HCT116 (cell line): ENCODE measurements around the gene TMEM244. TPM values are rescaled to one million over a fixed set of nuclear protein-coding genes. Genes with fewer than 3 reads are reported as not detected.

Experiments used
- ATAC-seq: fragments of 200-7000 bp; cut with Tn5 transposase; 2 replicates; pipeline ENCODE4 v1.9.1; 2020; ENCODE audit warnings: mild to moderate bottlenecking, moderate library complexity
- BruUV-seq: library from RNA; stranded (reverse); fragments of 400-500 nt; replicated peaks from 2 replicates; lab custom pipeline; 2021; lab: Mats Ljungman, UMichigan
- CTCF ChIA-PET: fragments of 300-600 bp; sonication (Branson Sonifier 250); formaldehyde crosslinking; loops from one replicate; lab custom pipeline; 2021; ENCODE audit warnings: antibody characterized with exemption; lab: Charles Lee
- POLR2A ChIA-PET: fragments of 300-600, 350-600 bp; sonication (Branson Sonifier 250); formaldehyde crosslinking; loops from one replicate; lab custom pipeline; 2021; ENCODE audit warnings: antibody characterized with exemption; lab: Charles Lee
- RAD21 ChIA-PET, 2 experiments: fragments of 300-600 bp; sonication (Branson Sonifier 250); formaldehyde crosslinking; loops; one replicate each; lab custom pipeline; 2023; ENCODE audit warnings: low total read pairs in 2 of 2; ENCODE audit not compliant: uncharacterized antibody in 2 of 2, unreplicated experiment in 2 of 2, low non-redundant PET in 1 of 2; lab: Charles Lee
- DNase-seq: peaks from one replicate; pipeline ENCODE4 v3.0.0-alpha.2; 2010; ENCODE audit warnings: low read depth, low spot score
- H2AFZ ChIP-seq: fragments of 200-600 bp; shearing (Covaris generic), sonication (generic); 2 replicates; pipeline ENCODE4 v1.6.1; 2017; ENCODE audit warnings: low read depth, mixed run types, mixed read lengths, antibody characterized with exemption, low read length; ENCODE audit not compliant: poor library complexity, severe bottlenecking
- H3K27ac ChIP-seq: 2 replicates; pipeline ENCODE4 v1.5.1; 2012; ENCODE audit warnings: low read depth, low read length
- H3K27me3 ChIP-seq: fragments of 200-600 bp; sonication (generic); 2 replicates; pipeline ENCODE4 v1.6.1; 2016; ENCODE audit warnings: mixed run types, low read length, mixed read lengths; ENCODE audit not compliant: insufficient read depth
- H3K36me3 ChIP-seq, 2 experiments: fragments of 200-500 bp in 1 of 2; fragments of 200-600 bp in 1 of 2; sonication (Bioruptor generic) in 1 of 2; sonication (generic) in 1 of 2; 2 replicates each; pipeline versions ENCODE4 v1.5.1 to v1.6.1; 2014 to 2016; ENCODE audit warnings: low read length in 2 of 2, inconsistent platforms in 1 of 2, mixed read lengths in 1 of 2, mixed run types in 1 of 2; ENCODE audit not compliant: insufficient read depth in 2 of 2, control insufficient read depth in 1 of 2
- H3K4me1 ChIP-seq, 2 experiments: fragments of 200-600 bp in 1 of 2; sonication (generic) in 1 of 2; 2 replicates each; pipeline versions ENCODE4 v1.5.1 to v1.6.1; 2012 to 2017; ENCODE audit warnings: low read length in 2 of 2, inconsistent platforms in 1 of 2, mild to moderate bottlenecking in 1 of 2, mixed read lengths in 1 of 2, mixed run types in 1 of 2, moderate library complexity in 1 of 2; ENCODE audit not compliant: insufficient read depth in 2 of 2, control insufficient read depth in 1 of 2
- H3K4me2 ChIP-seq: fragments of 200-600 bp; sonication (generic); 2 replicates; pipeline ENCODE4 v1.6.1; 2017; ENCODE audit warnings: mixed run types, low read length, mixed read lengths
- H3K4me3 ChIP-seq, 2 experiments: fragments of 200-600 bp in 1 of 2; sonication (generic) in 1 of 2; replicated peaks in 1 of 2; 2 replicates each; pipeline ENCODE4 v1.5.1; 2011 to 2016; ENCODE audit warnings: low read length in 2 of 2, control low read depth in 1 of 2, low read depth in 1 of 2, mild to moderate bottlenecking in 1 of 2, mixed read lengths in 1 of 2, mixed run types in 1 of 2
- H3K79me2 ChIP-seq: fragments of 200-600 bp; sonication (generic); 2 replicates; pipeline ENCODE4 v1.6.1; 2017; ENCODE audit warnings: mild to moderate bottlenecking, mixed run types, low read length, moderate library complexity, mixed read lengths; ENCODE audit not compliant: insufficient read depth
- H3K9ac ChIP-seq: fragments of 200-600 bp; sonication (generic); 2 replicates; pipeline ENCODE4 v1.6.1; 2016; ENCODE audit warnings: low read length, mixed read lengths
- H3K9me2 ChIP-seq: fragments of 200-600 bp; sonication (generic), shearing (Covaris generic); 2 replicates; pipeline ENCODE4 v1.6.1; 2017; ENCODE audit warnings: mixed run types, mild to moderate bottlenecking, moderate library complexity; ENCODE audit not compliant: insufficient read depth
- H3K9me3 ChIP-seq, 2 experiments: fragments of 200-500 bp in 1 of 2; fragments of 200-600 bp in 1 of 2; sonication (Bioruptor generic) in 1 of 2; sonication (generic) in 1 of 2; 2 replicates each; pipeline ENCODE4 v1.6.1; 2014 to 2017; ENCODE audit warnings: low read length in 2 of 2, mixed read lengths in 2 of 2, inconsistent platforms in 1 of 2, low read depth in 1 of 2, mild to moderate bottlenecking in 1 of 2, mixed run types in 1 of 2, moderate library complexity in 1 of 2; ENCODE audit not compliant: control insufficient read depth in 1 of 2, insufficient read depth in 1 of 2
- H4K20me1 ChIP-seq: fragments of 200-600 bp; sonication (generic), shearing (Covaris generic); 2 replicates; pipeline ENCODE4 v1.6.1; 2017; ENCODE audit warnings: mixed run types, mild to moderate bottlenecking, moderate library complexity; ENCODE audit not compliant: insufficient read depth
- ATF3 ChIP-seq: IDR thresholded peaks from 2 replicates; pipeline ENCODE4 v1.6.1; 2012
- CBX3 ChIP-seq: IDR thresholded peaks from 2 replicates; pipeline ENCODE4 v1.6.1; 2012; ENCODE audit warnings: low read depth
- CTCF ChIP-seq, 3 experiments: fragments of 200-600 bp in 1 of 3; sonication (generic) in 1 of 3; IDR thresholded peaks in 2 of 3; conservative IDR thresholded peaks in 1 of 3; 2 replicates each; pipeline ENCODE4 v1.5.1; 2012 to 2017; ENCODE audit warnings: low read depth in 2 of 3, low read length in 2 of 3, antibody characterized with exemption in 1 of 3, borderline replicate concordance in 1 of 3, control low read depth in 1 of 3, mild to moderate bottlenecking in 1 of 3, mixed read lengths in 1 of 3, mixed run types in 1 of 3, moderate library complexity in 1 of 3; ENCODE audit not compliant: insufficient read depth in 1 of 3
- ELF1 ChIP-seq: IDR thresholded peaks from 2 replicates; pipeline ENCODE4 v1.6.1; 2012; ENCODE audit warnings: low read depth, borderline replicate concordance
- EZH2 ChIP-seq: fragments of 200-600 bp; sonication (generic); IDR thresholded peaks from 2 replicates; pipeline ENCODE4 v1.6.1; 2017; ENCODE audit warnings: antibody characterized with exemption, mixed run types
- EZH2phosphoT487 ChIP-seq: fragments of 200-600 bp; IDR thresholded peaks from 2 replicates; pipeline ENCODE4 v1.6.1; 2018; ENCODE audit warnings: antibody characterized with exemption, borderline replicate concordance
- RAD21 ChIP-seq: IDR thresholded peaks from 2 replicates; pipeline ENCODE4 v1.6.1; 2012; ENCODE audit warnings: low read depth, mild to moderate bottlenecking
- REST ChIP-seq: IDR thresholded peaks from 2 replicates; pipeline ENCODE4 v1.6.1; 2012; ENCODE audit warnings: low read depth
- SIN3A ChIP-seq: IDR thresholded peaks from 2 replicates; pipeline ENCODE4 v1.6.1; 2012; ENCODE audit warnings: low read depth
- SP1 ChIP-seq: IDR thresholded peaks from 2 replicates; pipeline ENCODE4 v1.6.1; 2012; ENCODE audit warnings: low read depth
- SRF ChIP-seq: IDR thresholded peaks from 2 replicates; pipeline ENCODE4 v1.6.1; 2012; ENCODE audit warnings: low read depth
- TCF7L2 ChIP-seq: IDR thresholded peaks from 2 replicates; pipeline ENCODE4 v1.7.0; 2011; ENCODE audit warnings: borderline replicate concordance, inconsistent platforms; ENCODE audit not compliant: insufficient read depth, insufficient read length; ENCODE audit errors: extremely low read depth
- ZBTB33 ChIP-seq: IDR thresholded peaks from 2 replicates; pipeline ENCODE4 v1.6.1; 2011; ENCODE audit warnings: mild to moderate bottlenecking, low read length, moderate library complexity; ENCODE audit not compliant: insufficient replicate concordance; ENCODE audit errors: extremely low read depth
- ZFX ChIP-seq: fragments of 450-650 bp; IDR thresholded peaks from 2 replicates; pipeline ENCODE4 v1.6.1; 2017
- intact Hi-C: fragments of 100-400 bp; cut with micrococcal nuclease; formaldehyde crosslinking; loops from 2 replicates; pipeline ENCODE4 v1.10.0; 2022
- total RNA-seq: library from RNA; stranded (reverse); gene quantifications from one replicate; pipeline ENCODE4 v1.2.1, GENCODE V29; 2021; ENCODE audit not compliant: unreplicated experiment

Gene TMEM244
- total RNA-seq, 1 experiment from 2014 or later, result not detected

GRCh38 chr6:129789974-129790373 is 71.1 kb downstream of the TMEM244 start (continued):
- TF ChIP-seq CTCF (IDR thresholded peaks at IDR 0.05 in 2 of 3, conservative IDR thresholded peaks at IDR 0.05 in 1 of 3; ENCODE audit: borderline replicate concordance in 1 of 3, insufficient read depth in 1 of 3, low read depth in 2 of 3, low read length in 2 of 3), result no peak
- no peak for TF ChIP-seq SP1
- TF ChIP-seq RAD21, result no peak

GRCh38 chr6:129787816-129788215 is 73.3 kb downstream of the TMEM244 start:
- ChIA-PET RAD21 (no interaction called here), CTCF (no interaction called here)
- TF ChIP-seq SRF (no peak), SIN3A (no peak), TCF7L2 (no peak), ZBTB33 (no peak), ZFX (no peak), CBX3 (no peak), RAD21 (no peak), REST (no peak), ATF3 (no peak), EZH2phosphoT487 (no peak), EZH2 (no peak), CTCF (IDR thresholded peaks at IDR 0.05 in 2 of 3, conservative IDR thresholded peaks at IDR 0.05 in 1 of 3; ENCODE audit: borderline replicate concordance in 1 of 3, insufficient read depth in 1 of 3, low read depth in 2 of 3, low read length in 2 of 3) (no peak), ELF1 (no peak)

More at GRCh38 chr6:129787816-129788215, 73.3 kb downstream of the TMEM244 start:
- no TSS peak for BruUV-seq
- no peaks in the 10 kb centered on the region for H3K79me2 ChIP-seq
- DNase-seq (no peak), ATAC-seq (no peak)
- H3K9me3 ChIP-seq, result no peaks in the 10 kb centered on the region
- H3K27ac ChIP-seq, result no peak overlapping the region
- H2AFZ ChIP-seq, result no peak overlapping the region
- no peaks in the 10 kb centered on the region for H3K36me3 ChIP-seq
- H3K9me2 ChIP-seq, result no peaks in the 10 kb centered on the region
- intact Hi-C loops, result loop anchor here (5.0 to 10.0 kb wide), 2 partner anchors 54 to 147 kb away; no protein-coding TSS in a partner anchor
- no peak overlapping the region for H3K4me2 ChIP-seq
- peaks cover 8 to 23% of the 10 kb centered on the region in 2 experiments; a peak in 3 of 4 replicates for H3K4me1 ChIP-seq
- POLR2A ChIA-PET, result interaction anchor here (1.1 kb wide), 1 partner anchor 13 kb away, joined by 3 read pairs; no protein-coding TSS in a partner anchor
- no peaks in the 10 kb centered on the region for H4K20me1 ChIP-seq
- H3K4me3 ChIP-seq, result no peak overlapping the region
- H3K27me3 ChIP-seq, result no peaks in the 10 kb centered on the region
- H3K9ac ChIP-seq, result no peak overlapping the region
